Kidney epithelial cell (primary cell): Measurements from ENCODE around the gene PTCD1. TPM values are rescaled to one million over a fixed set of nuclear protein-coding genes. Genes with fewer than 3 reads are reported as not detected.
A peak's percentile ranks its signal among the peaks of the same experiment; 100 is the strongest.

ENCODE experiments used
- DNase-seq: peaks from one replicate; pipeline ENCODE4 v3.0.0-alpha.2; 2010; ENCODE audit warnings: low read depth
- H3K27me3 ChIP-seq: 2 replicates; pipeline ENCODE4 v1.6.0; 2011; ENCODE audit warnings: low read length; ENCODE audit not compliant: control insufficient read depth, insufficient read depth
- H3K36me3 ChIP-seq: 2 replicates; pipeline ENCODE4 v1.5.1; 2011; ENCODE audit warnings: low read length; ENCODE audit not compliant: control insufficient read depth, insufficient read depth
- H3K4me3 ChIP-seq: 2 replicates; pipeline ENCODE4 v1.5.1; 2011; ENCODE audit warnings: low read depth, mild to moderate bottlenecking, control low read depth, low read length
- total RNA-seq: library from RNA; depleted of rRNA; stranded (reverse); fragments of >200 nt; gene quantifications from 2 replicates; pipeline ENCODE4 v1.2.3, GENCODE V29; 2015
- TF ChIP-seq, protein P1 (sequence below): IDR thresholded peaks from 2 replicates; pipeline ENCODE4 v1.5.1; 2011; ENCODE audit warnings: mild to moderate bottlenecking, moderate library complexity, low read length, control low read depth, inconsistent platforms; ENCODE audit not compliant: insufficient read depth, poor library complexity, severe bottlenecking

The PTCD1 gene
- total RNA-seq, 1 donor from 2014 or later: 5.6 TPM

- peaks cover 16% of the 10 kb centered on the region for H3K36me3 ChIP-seq
- TF ChIP-seq, protein P1, sequence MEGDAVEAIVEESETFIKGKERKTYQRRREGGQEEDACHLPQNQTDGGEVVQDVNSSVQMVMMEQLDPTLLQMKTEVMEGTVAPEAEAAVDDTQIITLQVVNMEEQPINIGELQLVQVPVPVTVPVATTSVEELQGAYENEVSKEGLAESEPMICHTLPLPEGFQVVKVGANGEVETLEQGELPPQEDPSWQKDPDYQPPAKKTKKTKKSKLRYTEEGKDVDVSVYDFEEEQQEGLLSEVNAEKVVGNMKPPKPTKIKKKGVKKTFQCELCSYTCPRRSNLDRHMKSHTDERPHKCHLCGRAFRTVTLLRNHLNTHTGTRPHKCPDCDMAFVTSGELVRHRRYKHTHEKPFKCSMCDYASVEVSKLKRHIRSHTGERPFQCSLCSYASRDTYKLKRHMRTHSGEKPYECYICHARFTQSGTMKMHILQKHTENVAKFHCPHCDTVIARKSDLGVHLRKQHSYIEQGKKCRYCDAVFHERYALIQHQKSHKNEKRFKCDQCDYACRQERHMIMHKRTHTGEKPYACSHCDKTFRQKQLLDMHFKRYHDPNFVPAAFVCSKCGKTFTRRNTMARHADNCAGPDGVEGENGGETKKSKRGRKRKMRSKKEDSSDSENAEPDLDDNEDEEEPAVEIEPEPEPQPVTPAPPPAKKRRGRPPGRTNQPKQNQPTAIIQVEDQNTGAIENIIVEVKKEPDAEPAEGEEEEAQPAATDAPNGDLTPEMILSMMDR: no peak
- peak overlapping the region; percentile 27 for H3K4me3 ChIP-seq
- no peaks in the 10 kb centered on the region for H3K27me3 ChIP-seq
- no peak for DNase-seq
These were observed 45.0 kb downstream of the PTCD1 start for GRCh38 chr7:99393355-99394187.

DNA sequence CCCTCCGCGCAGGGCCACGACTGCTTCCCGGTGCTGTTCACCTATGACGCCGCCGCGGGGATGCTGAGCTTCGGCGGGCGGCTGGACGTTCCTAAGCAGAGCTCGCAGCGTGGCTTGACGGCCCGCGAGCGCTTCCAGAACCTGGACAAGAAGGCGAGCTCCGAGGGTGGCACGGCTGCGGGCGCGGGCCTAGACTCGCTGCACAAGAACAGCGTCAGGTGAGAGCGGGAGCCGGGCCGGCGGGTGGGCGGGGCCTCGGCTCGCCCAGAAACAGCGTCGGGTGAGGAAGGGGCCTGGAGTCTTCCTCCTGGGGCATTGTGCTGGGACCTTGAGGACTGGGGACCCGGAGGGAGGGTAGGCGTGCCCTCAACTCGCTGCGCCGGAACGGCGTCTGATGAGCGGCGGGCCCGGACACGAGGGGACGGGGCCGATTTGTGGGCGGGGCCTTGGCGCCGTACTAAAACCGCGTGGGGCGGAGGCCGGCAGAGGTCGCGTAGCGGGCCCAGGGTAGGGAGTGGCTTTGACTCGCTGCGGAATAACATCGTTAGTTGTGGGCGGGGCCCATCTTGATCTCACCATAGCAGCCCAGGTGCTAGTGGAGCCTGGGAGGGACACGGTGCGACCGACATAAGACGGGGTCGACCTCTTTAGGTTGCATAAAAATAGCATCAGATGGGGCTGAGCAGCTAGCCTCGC is 45.8 kb downstream of the PTCD1 start:
- peak overlapping the region; percentile 27 for H3K4me3 ChIP-seq
- TF ChIP-seq, protein P1: no peak
- H3K27me3 ChIP-seq: no peaks in the 10 kb centered on the region
- DNase-seq: no peak
- peaks cover 16% of the 10 kb centered on the region for H3K36me3 ChIP-seq

DNA sequence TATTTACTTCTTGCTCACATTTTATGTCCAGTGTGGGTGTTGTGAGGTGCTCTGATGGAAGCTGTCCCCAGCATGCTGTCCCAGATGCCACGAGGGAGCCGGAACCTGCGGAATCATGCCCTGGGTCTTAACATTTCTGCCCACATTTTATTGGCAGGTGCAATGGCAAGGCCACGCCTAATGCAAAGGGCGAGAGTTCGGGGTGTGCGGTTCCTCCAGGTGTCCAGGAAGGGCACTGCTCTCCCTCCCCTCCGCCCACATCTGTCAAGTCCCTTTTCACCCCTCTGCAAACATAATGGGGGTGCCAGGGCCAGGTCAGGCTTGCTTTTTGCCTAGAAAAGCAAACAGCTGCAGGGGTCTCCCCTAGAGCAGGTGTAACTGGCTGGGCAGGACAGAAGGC is 46.6 kb downstream of the PTCD1 start:
- TF ChIP-seq, protein P1: no peak
- no peak for DNase-seq
- no peak overlapping the region for H3K4me3 ChIP-seq
- H3K36me3 ChIP-seq: peaks cover 11% of the 10 kb centered on the region
- no peaks in the 10 kb centered on the region for H3K27me3 ChIP-seq

GRCh38 chr7:99390941-99391602 is 47.5 kb downstream of the PTCD1 start:
- TF ChIP-seq, protein P1: no peak
- no peak for DNase-seq
- Histone ChIP-seq H3K27me3 (no peaks in the 10 kb centered on the region), H3K36me3 (peaks cover 11% of the 10 kb centered on the region), H3K4me3 (no peak overlapping the region)

DNA sequence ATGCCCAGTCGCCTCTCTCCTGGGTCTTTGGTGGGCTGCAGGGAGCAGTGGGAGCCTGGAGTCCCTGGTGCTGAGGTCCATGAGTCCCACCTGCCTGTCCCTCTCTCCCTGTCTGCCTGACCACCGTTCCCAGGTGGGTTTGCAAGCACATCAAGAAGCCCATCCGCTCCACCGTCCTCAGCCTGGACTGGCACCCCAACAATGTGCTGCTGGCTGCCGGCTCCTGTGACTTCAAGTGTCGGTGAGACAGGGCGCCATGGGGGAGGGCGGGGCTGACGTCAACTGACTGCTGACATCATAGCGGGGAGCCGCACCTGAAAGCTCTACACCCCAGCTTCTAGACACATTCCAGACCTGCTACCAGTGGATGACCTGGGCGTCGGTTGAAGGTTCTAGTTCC is 48.8 kb downstream of the PTCD1 start:
- peaks cover 11% of the 10 kb centered on the region for H3K36me3 ChIP-seq
- TF ChIP-seq, protein P1: no peak
- H3K27me3 ChIP-seq: no peaks in the 10 kb centered on the region
- no peak overlapping the region for H3K4me3 ChIP-seq
- DNase-seq: no peak
